HL-60 (cell line): ENCODE data around the gene DNAJA2.

Experiments used
- CTCF ChIP-seq: IDR thresholded peaks from one replicate; pipeline ENCODE4 v1.5.1; 2011; ENCODE audit warnings: low read length, control low read depth, inconsistent platforms; ENCODE audit not compliant: insufficient read depth
- GABPA ChIP-seq: IDR thresholded peaks from 2 replicates; pipeline ENCODE4 v1.6.1; 2012; ENCODE audit warnings: low read depth
- POLR2AphosphoS5 ChIP-seq: IDR thresholded peaks from 2 replicates; pipeline ENCODE4 v1.6.1; 2012; ENCODE audit warnings: low read depth
- REST ChIP-seq: IDR thresholded peaks from 2 replicates; pipeline ENCODE4 v1.6.1; 2012; ENCODE audit warnings: low read depth; ENCODE audit not compliant: insufficient replicate concordance
- SPI1 ChIP-seq: IDR thresholded peaks from 2 replicates; pipeline ENCODE4 v1.6.1; 2012; ENCODE audit warnings: low read depth, mild to moderate bottlenecking, borderline replicate concordance

- no peak for TF ChIP-seq CTCF
- no peak for TF ChIP-seq POLR2AphosphoS5
- no peak for TF ChIP-seq GABPA
- TF ChIP-seq REST, result no peak
- no peak for TF ChIP-seq SPI1
These were observed 44.2 kb upstream of the DNAJA2 start for GRCh38 chr16:47017636-47018035.
